Measurements from ENCODE around the gene PCYT1A. TPM values are rescaled to one million over a fixed set of nuclear protein-coding genes. Genes with fewer than 3 reads are reported as not detected.

PCYT1A gene
- total RNA-seq, 1 donor from 2014 or later: 55.2 TPM

GRCh38 chr3:196235452-196236122, 51.9 kb downstream of the PCYT1A start:
- Mint-ChIP-seq H3K27me3 (ENCODE audit: unreplicated experiment) (peaks cover 2% of the 10 kb centered on the region), H3K9me3 (ENCODE audit: unreplicated experiment) (no peaks in the 10 kb centered on the region), H3K4me3 (ENCODE audit: unreplicated experiment) (no peak overlapping the region)

GRCh38 chr3:196232882-196233251, 54.7 kb downstream of the PCYT1A start:
- Mint-ChIP-seq H3K4me1 (ENCODE audit: unreplicated experiment) (no peaks in the 10 kb centered on the region), H3K27ac (ENCODE audit: unreplicated experiment) (no peak overlapping the region), H3K9me3 (ENCODE audit: unreplicated experiment) (no peaks in the 10 kb centered on the region), H3K36me3 (ENCODE audit: low read depth, unreplicated experiment) (peaks cover 2% of the 10 kb centered on the region), H3K27me3 (ENCODE audit: unreplicated experiment) (peaks cover 2% of the 10 kb centered on the region), H3K4me3 (ENCODE audit: unreplicated experiment) (no peak overlapping the region)
- DNase-seq (ENCODE audit: low spot score): no peak
- no peak for TF ChIP-seq CTCF (IDR thresholded peaks at IDR 0.05; ENCODE audit: unreplicated experiment)

More at GRCh38 chr3:196235452-196236122, 51.9 kb downstream of the PCYT1A start:
- Mint-ChIP-seq H3K27ac (ENCODE audit: unreplicated experiment) (no peak overlapping the region), H3K4me1 (ENCODE audit: unreplicated experiment) (no peaks in the 10 kb centered on the region), H3K36me3 (ENCODE audit: low read depth, unreplicated experiment) (peaks cover 21% of the 10 kb centered on the region)
- no peak for TF ChIP-seq CTCF (IDR thresholded peaks at IDR 0.05; ENCODE audit: unreplicated experiment)
- no peak for DNase-seq (ENCODE audit: low spot score)

- no peak for TF ChIP-seq CTCF (IDR thresholded peaks at IDR 0.05; ENCODE audit: unreplicated experiment)
- H3K4me3 Mint-ChIP-seq (ENCODE audit: unreplicated experiment): no peak overlapping the region
- no peaks in the 10 kb centered on the region for H3K36me3 Mint-ChIP-seq (ENCODE audit: low read depth, unreplicated experiment)
- no peak overlapping the region for H3K27ac Mint-ChIP-seq (ENCODE audit: unreplicated experiment)
- peaks cover 2% of the 10 kb centered on the region for H3K27me3 Mint-ChIP-seq (ENCODE audit: unreplicated experiment)
- H3K9me3 Mint-ChIP-seq (ENCODE audit: unreplicated experiment): no peaks in the 10 kb centered on the region
- no peaks in the 10 kb centered on the region for H3K4me1 Mint-ChIP-seq (ENCODE audit: unreplicated experiment)
- DNase-seq (ENCODE audit: low spot score): no peak
Observed at GRCh38 chr3:196232154-196232881, 55.2 kb downstream of the PCYT1A start.

- Mint-ChIP-seq H3K27me3 (ENCODE audit: unreplicated experiment) (peaks cover 4% of the 10 kb centered on the region), H3K27ac (ENCODE audit: unreplicated experiment) (no peak overlapping the region), H3K4me3 (ENCODE audit: unreplicated experiment) (no peak overlapping the region), H3K36me3 (ENCODE audit: low read depth, unreplicated experiment) (no peaks in the 10 kb centered on the region), H3K9me3 (ENCODE audit: unreplicated experiment) (no peaks in the 10 kb centered on the region), H3K4me1 (ENCODE audit: unreplicated experiment) (no peaks in the 10 kb centered on the region)
- no peak for TF ChIP-seq CTCF (IDR thresholded peaks at IDR 0.05; ENCODE audit: unreplicated experiment)
- no peak for DNase-seq (ENCODE audit: low spot score)
Observed at GRCh38 chr3:196227629-196228493, 59.7 kb downstream of the PCYT1A start.

Data from endothelial cell (in vitro differentiated cells).